Hepatocyte (in vitro differentiated cells): Measurements from ENCODE around the gene SATB2.

Experiments used
- EZH2 ChIP-seq: fragments of 200-600 bp; sonication (generic); IDR thresholded peaks from 2 replicates; pipeline ENCODE4 v1.6.1; 2016; ENCODE audit warnings: antibody characterized with exemption, mild to moderate bottlenecking, borderline replicate concordance
- EZH2phosphoT487 ChIP-seq: fragments of 200-600 bp; sonication (generic); IDR thresholded peaks from one replicate; pipeline ENCODE4 v1.6.1; 2018; ENCODE audit warnings: antibody characterized with exemption, mild to moderate bottlenecking, low read depth, moderate library complexity; ENCODE audit not compliant: unreplicated experiment, severe bottlenecking

DNA sequence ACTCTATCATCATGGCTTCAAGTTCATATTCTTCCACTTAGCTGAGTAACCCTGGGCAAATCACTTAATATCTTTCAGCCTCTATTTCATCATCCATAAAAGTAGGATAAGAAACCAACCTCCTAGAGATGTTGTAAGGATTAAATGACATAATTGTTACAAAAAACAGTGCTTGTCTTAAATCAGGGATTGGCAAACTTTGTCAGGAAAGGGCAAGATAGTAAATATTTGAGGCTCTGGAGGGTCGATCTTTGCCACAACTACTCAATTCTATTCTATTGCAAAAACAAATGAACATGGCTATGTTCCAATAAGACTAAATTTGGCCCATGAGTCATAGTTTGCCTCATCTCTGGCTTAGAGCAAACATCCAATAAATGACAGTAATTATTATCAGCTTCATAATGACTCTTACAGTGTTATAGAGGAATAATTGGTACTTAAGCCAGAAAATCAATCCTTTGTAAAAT is 184.7 kb downstream of the SATB2 start:
- no peak for TF ChIP-seq EZH2phosphoT487
- TF ChIP-seq EZH2 = no peak
